GM19043 (cell line): ENCODE measurements around the gene COL8A2.

ENCODE experiments used
- ATAC-seq: cut with Tn5 transposase; IDR thresholded peaks from one replicate; pipeline ENCODE4 v1.9.1; 2021; ENCODE audit warnings: low read depth; ENCODE audit not compliant: unreplicated experiment

COL8A2 gene

GRCh38 chr1:36157973-36158826, 33.2 kb upstream of the COL8A2 start:
- ATAC-seq, result no peak

- ATAC-seq, result no peak
These were observed 32.3 kb upstream of the COL8A2 start for GRCh38 chr1:36157115-36157903.

- ATAC-seq, result peak; percentile 18
These were observed 31.5 kb upstream of the COL8A2 start for GRCh38 chr1:36156329-36157114.

GRCh38 chr1:36155408-36156328, 30.6 kb upstream of the COL8A2 start, which contains the start of gene MAP7D1:
MAP7D1 (plus strand) TSS chr1:36156160; CDS start chr1:36156418, 258 bp downstream.
- ATAC-seq, result peak; percentile 46

GRCh38 chr1:36154765-36155407, 29.9 kb upstream of the COL8A2 start:
- no peak for ATAC-seq

GRCh38 chr1:36154335-36154734, 29.3 kb upstream of the COL8A2 start:
- ATAC-seq, result no peak

GRCh38 chr1:36153476-36153875, 28.5 kb upstream of the COL8A2 start:
- ATAC-seq, result no peak

GRCh38 chr1:36151845-36152203, 26.8 kb upstream of the COL8A2 start:
- ATAC-seq, result no peak

GRCh38 chr1:36151134-36151844, 26.3 kb upstream of the COL8A2 start:
- no peak for ATAC-seq

GRCh38 chr1:36150296-36151133, 25.5 kb upstream of the COL8A2 start:
- ATAC-seq, result peak; percentile 46

GRCh38 chr1:36149973-36150295, 24.9 kb upstream of the COL8A2 start:
- no peak for ATAC-seq

GRCh38 chr1:36149237-36149972, 24.4 kb upstream of the COL8A2 start, which contains the start of gene TRAPPC3:
TRAPPC3 (minus strand) TSS chr1:36149486; CDS start chr1:36149378, 108 bp downstream.
- peak; percentile 84 for ATAC-seq

GRCh38 chr1:36148821-36149236, 23.8 kb upstream of the COL8A2 start:
- ATAC-seq, result no peak

- ATAC-seq, result no peak
These were observed 19.4 kb upstream of the COL8A2 start for GRCh38 chr1:36144413-36144812.

- no peak for ATAC-seq
These were observed 18.4 kb upstream of the COL8A2 start for GRCh38 chr1:36143424-36143823.

- no peak for ATAC-seq
These were observed 17.1 kb upstream of the COL8A2 start for GRCh38 chr1:36142121-36142520.

GRCh38 chr1:36139521-36139920, 14.5 kb upstream of the COL8A2 start:
- ATAC-seq, result no peak
